ACC112 (cell line): ENCODE results near the gene ALKBH2.
A peak's percentile ranks its signal among the peaks of the same experiment; 100 is the strongest.
"Not testable (repeated sequence)": the region's sequence is repeated elsewhere in the genome, so short reads cannot be mapped to it uniquely, and the experiment has no call there.

Experiments
- H2AFZ ChIP-seq: fragments of 200-600 bp; sonication (generic); one replicate; pipeline ENCODE4 v1.6.0; 2017; ENCODE audit warnings: antibody characterized with exemption, low read length; ENCODE audit not compliant: unreplicated experiment
- H3K27ac ChIP-seq: fragments of 200-600 bp; sonication (generic); 2 replicates; pipeline ENCODE4 v1.5.1; 2014; ENCODE audit warnings: low read depth, mild to moderate bottlenecking, antibody characterized with exemption, low read length, moderate library complexity
- H3K27me3 ChIP-seq: fragments of 200-600 bp; sonication (generic); 2 replicates; pipeline ENCODE4 v1.6.1; 2014; ENCODE audit warnings: mild to moderate bottlenecking, antibody characterized with exemption, low read length, moderate library complexity, mixed read lengths; ENCODE audit not compliant: insufficient read depth
- H3K36me3 ChIP-seq: fragments of 200-600 bp; sonication (generic); 2 replicates; pipeline ENCODE4 v1.6.1; 2016; ENCODE audit warnings: mild to moderate bottlenecking, antibody characterized with exemption, low read length, moderate library complexity, mixed read lengths; ENCODE audit not compliant: insufficient read depth
- H3K4me1 ChIP-seq: fragments of 200-600 bp; sonication (generic); one replicate; pipeline ENCODE4 v1.6.1; 2016; ENCODE audit warnings: low read length, mixed read lengths; ENCODE audit not compliant: insufficient read depth, unreplicated experiment, control insufficient read depth
- H3K4me3 ChIP-seq: fragments of 200-600 bp; sonication (generic); 2 replicates; pipeline ENCODE4 v1.5.1; 2014; ENCODE audit warnings: mild to moderate bottlenecking, low read depth, low read length
- H3K79me2 ChIP-seq: fragments of 200-600 bp; sonication (generic); one replicate; pipeline ENCODE4 v1.6.0; 2016; ENCODE audit warnings: low read length; ENCODE audit not compliant: control insufficient read depth, unreplicated experiment, insufficient read depth

ALKBH2 gene

GRCh38 chr12:109052414-109053323 lies 40.6 kb downstream of the ALKBH2 start, which contains the start of gene USP30:
Gene USP30, plus strand, starts transcription at chr12:109052576. Its CDS starts 103 bp downstream, at chr12:109052679.
- no peaks in the 10 kb centered on the region for H3K27me3 ChIP-seq
- peak within 1 kb of the TSS; percentile 10; the same call in 1 of the 2 replicates for H3K27ac ChIP-seq
- H3K4me1 ChIP-seq, result peaks cover 8% of the 10 kb centered on the region
- H3K36me3 ChIP-seq, result 0 out of 2 replicates have a peak, but pooled peaks cover 4% of the 10 kb centered on the region
- H2AFZ ChIP-seq, result peak within 1 kb of the TSS; percentile 100
- peaks cover 15% of the 10 kb centered on the region for H3K79me2 ChIP-seq
- H3K4me3 ChIP-seq, result peak within 1 kb of the TSS; percentile 99

GRCh38 chr12:109052097-109052413 lies 41.2 kb downstream of the ALKBH2 start:
- Histone ChIP-seq H3K79me2 (peaks cover 15% of the 10 kb centered on the region), H3K36me3 (0 out of 2 replicates have a peak, but pooled peaks cover 4% of the 10 kb centered on the region), H2AFZ (peak overlapping the region; percentile 69), H3K27ac (no peak overlapping the region), H3K27me3 (no peaks in the 10 kb centered on the region), H3K4me1 (peaks cover 13% of the 10 kb centered on the region), H3K4me3 (peak overlapping the region; percentile 99)

- not testable (repeated sequence) for H3K27me3 ChIP-seq, H3K4me3 ChIP-seq, H2AFZ ChIP-seq, H3K27ac ChIP-seq, H3K36me3 ChIP-seq
- H3K79me2 ChIP-seq, result peaks cover 15% of the 10 kb centered on the region
- H3K4me1 ChIP-seq, result peaks cover 14% of the 10 kb centered on the region
Measured at GRCh38 chr12:109049794-109050193, 43.5 kb downstream of the ALKBH2 start.

- Histone ChIP-seq H3K79me2 (peaks cover 11% of the 10 kb centered on the region), H3K4me1 (peaks cover 12% of the 10 kb centered on the region), H3K27me3 (peaks cover 15% of the 10 kb centered on the region)
- not testable (repeated sequence) for H3K27ac ChIP-seq, H2AFZ ChIP-seq, H3K4me3 ChIP-seq, H3K36me3 ChIP-seq
Measured at GRCh38 chr12:109048706-109049105, 44.6 kb downstream of the ALKBH2 start.

GRCh38 chr12:109047081-109047805 lies 46.0 kb downstream of the ALKBH2 start:
- Histone ChIP-seq H3K4me3 (no peak overlapping the region), H3K36me3 (no peaks in the 10 kb centered on the region), H3K27ac (no peak overlapping the region), H2AFZ (no peak overlapping the region), H3K4me1 (peaks cover 6% of the 10 kb centered on the region), H3K27me3 (peaks cover 29% of the 10 kb centered on the region), H3K79me2 (no peaks in the 10 kb centered on the region)

GRCh38 chr12:109044241-109044640 lies 49.0 kb downstream of the ALKBH2 start:
- Histone ChIP-seq H3K27me3 (peaks cover 56% of the 10 kb centered on the region), H3K4me3 (no peak overlapping the region), H3K79me2 (no peaks in the 10 kb centered on the region), H3K4me1 (peaks cover 6% of the 10 kb centered on the region), H3K36me3 (no peaks in the 10 kb centered on the region), H2AFZ (no peak overlapping the region), H3K27ac (no peak overlapping the region)
